Ishikawa (cell line): Measurements from ENCODE around the gene REXO4.

Source experiments
- CEBPB ChIP-seq: IDR thresholded peaks from 2 replicates; pipeline ENCODE4 v1.6.1; 2012
- CREB1 ChIP-seq: IDR thresholded peaks from 2 replicates; pipeline ENCODE4 v1.6.1; 2012; ENCODE audit warnings: low read depth
- EGR1 ChIP-seq: IDR thresholded peaks from 2 replicates; pipeline ENCODE4 v1.6.1; 2012
- EP300 ChIP-seq: IDR thresholded peaks from 2 replicates; pipeline ENCODE4 v1.6.1; 2012; ENCODE audit warnings: borderline replicate concordance
- FOXM1 ChIP-seq: IDR thresholded peaks from 2 replicates; pipeline ENCODE4 v1.6.1; 2012; ENCODE audit warnings: low read depth, borderline replicate concordance
- NFIC ChIP-seq: IDR thresholded peaks from 2 replicates; pipeline ENCODE4 v1.6.1; 2012
- RAD21 ChIP-seq: IDR thresholded peaks from 2 replicates; pipeline ENCODE4 v1.6.1; 2012; ENCODE audit warnings: low read depth
- TAF1 ChIP-seq: IDR thresholded peaks from 2 replicates; pipeline ENCODE4 v1.6.1; 2012; ENCODE audit warnings: low read depth, mild to moderate bottlenecking
- TCF12 ChIP-seq: IDR thresholded peaks from 2 replicates; pipeline ENCODE4 v1.6.1; 2012; ENCODE audit warnings: low read depth
- TEAD4 ChIP-seq: IDR thresholded peaks from 2 replicates; pipeline ENCODE4 v1.6.1; 2012
- YY1 ChIP-seq: IDR thresholded peaks from 2 replicates; pipeline ENCODE4 v1.6.1; 2012; ENCODE audit warnings: low read depth
- ZBTB7A ChIP-seq: IDR thresholded peaks from 2 replicates; pipeline ENCODE4 v1.6.1; 2012; ENCODE audit warnings: low read depth
- TF ChIP-seq, protein P1 (sequence below): IDR thresholded peaks from 2 replicates; pipeline ENCODE4 v1.6.1; 2012
- TF ChIP-seq, protein P2 (sequence below): IDR thresholded peaks from 2 replicates; pipeline ENCODE4 v1.6.1; 2012; ENCODE audit warnings: low read depth, mild to moderate bottlenecking
- TF ChIP-seq, protein P3 (sequence below): IDR thresholded peaks from 2 replicates; pipeline ENCODE4 v1.6.1; 2012

The REXO4 gene, protein sequence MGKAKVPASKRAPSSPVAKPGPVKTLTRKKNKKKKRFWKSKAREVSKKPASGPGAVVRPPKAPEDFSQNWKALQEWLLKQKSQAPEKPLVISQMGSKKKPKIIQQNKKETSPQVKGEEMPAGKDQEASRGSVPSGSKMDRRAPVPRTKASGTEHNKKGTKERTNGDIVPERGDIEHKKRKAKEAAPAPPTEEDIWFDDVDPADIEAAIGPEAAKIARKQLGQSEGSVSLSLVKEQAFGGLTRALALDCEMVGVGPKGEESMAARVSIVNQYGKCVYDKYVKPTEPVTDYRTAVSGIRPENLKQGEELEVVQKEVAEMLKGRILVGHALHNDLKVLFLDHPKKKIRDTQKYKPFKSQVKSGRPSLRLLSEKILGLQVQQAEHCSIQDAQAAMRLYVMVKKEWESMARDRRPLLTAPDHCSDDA

DNA sequence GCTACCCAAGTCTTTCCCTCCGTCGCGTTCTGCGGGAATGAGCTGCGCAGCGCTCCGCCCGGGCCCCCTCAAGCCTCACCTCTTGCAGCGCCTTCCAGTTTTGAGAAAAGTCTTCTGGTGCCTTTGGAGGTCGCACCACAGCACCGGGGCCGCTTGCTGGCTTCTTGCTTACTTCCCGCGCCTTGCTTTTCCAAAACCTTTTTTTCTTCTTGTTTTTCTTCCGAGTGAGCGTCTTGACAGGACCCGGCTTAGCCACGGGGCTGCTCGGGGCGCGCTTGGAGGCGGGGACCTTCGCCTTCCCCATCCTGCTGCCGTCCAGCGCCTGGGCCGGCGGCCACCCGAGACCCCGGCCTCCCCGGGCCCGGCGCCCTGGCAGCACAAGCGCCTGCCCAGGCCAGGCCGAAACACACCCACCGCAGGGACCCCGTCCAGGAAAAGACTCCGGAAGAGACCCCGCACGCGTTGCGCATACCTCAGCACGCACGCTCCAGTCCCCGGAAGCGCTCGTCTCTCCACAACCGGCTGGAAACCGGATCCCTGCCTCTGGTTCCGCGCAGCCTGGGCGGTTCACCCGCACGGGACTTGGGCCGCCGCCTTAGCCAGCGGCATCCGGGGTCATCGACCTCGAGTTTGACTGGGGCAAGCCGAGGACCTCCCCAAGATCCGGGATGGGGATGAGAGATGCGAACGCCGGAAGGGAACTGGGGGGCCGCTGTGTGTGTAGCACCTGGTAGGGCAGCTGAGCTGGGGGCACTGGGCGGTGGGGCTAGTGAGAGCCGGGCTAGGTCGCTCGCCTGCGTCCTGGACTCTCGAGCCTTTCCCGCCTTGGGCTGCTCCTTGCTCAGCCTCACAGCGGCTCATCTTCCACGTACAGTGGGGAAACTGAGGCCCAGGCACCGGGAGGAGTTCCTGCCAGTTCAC is at the start of gene REXO4:
Gene REXO4, minus strand, starts transcription at position 470 of the 921 bp plus-strand sequence. Its CDS starts 166 bp downstream, at position 304.
- peak; percentile 52; the same call in 1 of the 2 replicates for TF ChIP-seq EP300
- TF ChIP-seq CEBPB: no peak
- TF ChIP-seq NFIC: no peak
- TF ChIP-seq YY1: peak; percentile 51; the same call in 1 of the 2 replicates
- TF ChIP-seq, protein P1, sequence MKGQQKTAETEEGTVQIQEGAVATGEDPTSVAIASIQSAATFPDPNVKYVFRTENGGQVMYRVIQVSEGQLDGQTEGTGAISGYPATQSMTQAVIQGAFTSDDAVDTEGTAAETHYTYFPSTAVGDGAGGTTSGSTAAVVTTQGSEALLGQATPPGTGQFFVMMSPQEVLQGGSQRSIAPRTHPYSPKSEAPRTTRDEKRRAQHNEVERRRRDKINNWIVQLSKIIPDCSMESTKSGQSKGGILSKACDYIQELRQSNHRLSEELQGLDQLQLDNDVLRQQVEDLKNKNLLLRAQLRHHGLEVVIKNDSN: peak; percentile 50
- TF ChIP-seq, protein P2, sequence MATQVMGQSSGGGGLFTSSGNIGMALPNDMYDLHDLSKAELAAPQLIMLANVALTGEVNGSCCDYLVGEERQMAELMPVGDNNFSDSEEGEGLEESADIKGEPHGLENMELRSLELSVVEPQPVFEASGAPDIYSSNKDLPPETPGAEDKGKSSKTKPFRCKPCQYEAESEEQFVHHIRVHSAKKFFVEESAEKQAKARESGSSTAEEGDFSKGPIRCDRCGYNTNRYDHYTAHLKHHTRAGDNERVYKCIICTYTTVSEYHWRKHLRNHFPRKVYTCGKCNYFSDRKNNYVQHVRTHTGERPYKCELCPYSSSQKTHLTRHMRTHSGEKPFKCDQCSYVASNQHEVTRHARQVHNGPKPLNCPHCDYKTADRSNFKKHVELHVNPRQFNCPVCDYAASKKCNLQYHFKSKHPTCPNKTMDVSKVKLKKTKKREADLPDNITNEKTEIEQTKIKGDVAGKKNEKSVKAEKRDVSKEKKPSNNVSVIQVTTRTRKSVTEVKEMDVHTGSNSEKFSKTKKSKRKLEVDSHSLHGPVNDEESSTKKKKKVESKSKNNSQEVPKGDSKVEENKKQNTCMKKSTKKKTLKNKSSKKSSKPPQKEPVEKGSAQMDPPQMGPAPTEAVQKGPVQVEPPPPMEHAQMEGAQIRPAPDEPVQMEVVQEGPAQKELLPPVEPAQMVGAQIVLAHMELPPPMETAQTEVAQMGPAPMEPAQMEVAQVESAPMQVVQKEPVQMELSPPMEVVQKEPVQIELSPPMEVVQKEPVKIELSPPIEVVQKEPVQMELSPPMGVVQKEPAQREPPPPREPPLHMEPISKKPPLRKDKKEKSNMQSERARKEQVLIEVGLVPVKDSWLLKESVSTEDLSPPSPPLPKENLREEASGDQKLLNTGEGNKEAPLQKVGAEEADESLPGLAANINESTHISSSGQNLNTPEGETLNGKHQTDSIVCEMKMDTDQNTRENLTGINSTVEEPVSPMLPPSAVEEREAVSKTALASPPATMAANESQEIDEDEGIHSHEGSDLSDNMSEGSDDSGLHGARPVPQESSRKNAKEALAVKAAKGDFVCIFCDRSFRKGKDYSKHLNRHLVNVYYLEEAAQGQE: no peak
- no peak; the same call in 1 of the 2 replicates for TF ChIP-seq FOXM1
- no peak for TF ChIP-seq ZBTB7A
- peak; percentile 95 for TF ChIP-seq TAF1
- no peak for TF ChIP-seq RAD21
- 0 out of 2 replicates have a peak, but pooled peaks have one; percentile 38 for TF ChIP-seq CREB1
- TF ChIP-seq, protein P3, sequence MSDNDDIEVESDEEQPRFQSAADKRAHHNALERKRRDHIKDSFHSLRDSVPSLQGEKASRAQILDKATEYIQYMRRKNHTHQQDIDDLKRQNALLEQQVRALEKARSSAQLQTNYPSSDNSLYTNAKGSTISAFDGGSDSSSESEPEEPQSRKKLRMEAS: peak; percentile 91
- TF ChIP-seq TEAD4: 0 out of 2 replicates have a peak, but pooled peaks have one; percentile 12
- peak; percentile 57; the same call in 1 of the 2 replicates for TF ChIP-seq TCF12
- no peak for TF ChIP-seq EGR1

DNA sequence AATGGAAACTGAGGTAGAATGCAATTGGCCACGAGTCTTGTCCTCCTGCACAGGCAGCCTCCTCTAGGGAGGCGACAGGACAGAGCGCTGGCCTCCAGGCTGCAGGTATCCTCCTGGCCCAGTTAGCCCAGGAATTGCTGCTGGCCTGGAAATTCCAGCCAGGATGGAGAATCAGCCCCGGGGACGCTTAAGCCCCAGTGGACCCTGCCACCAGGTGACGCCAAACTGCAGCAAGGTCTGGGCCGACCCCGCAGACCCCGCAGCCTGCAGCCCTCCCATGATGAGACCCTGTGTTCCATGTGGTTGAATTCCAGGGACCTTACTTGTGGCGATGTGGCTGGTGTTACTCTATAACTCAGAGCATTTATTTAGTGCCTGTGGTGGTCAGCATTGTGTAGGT is 49.3 kb upstream of the REXO4 start:
- TF ChIP-seq TCF12 (no peak), CEBPB (no peak), TEAD4 (no peak), FOXM1 (no peak), EP300 (no peak), RAD21 (no peak), EGR1 (no peak), NFIC (no peak), CREB1 (no peak)
- TF ChIP-seq, protein P3: no peak
- TF ChIP-seq, protein P2: no peak
- TF ChIP-seq, protein P1: no peak

DNA sequence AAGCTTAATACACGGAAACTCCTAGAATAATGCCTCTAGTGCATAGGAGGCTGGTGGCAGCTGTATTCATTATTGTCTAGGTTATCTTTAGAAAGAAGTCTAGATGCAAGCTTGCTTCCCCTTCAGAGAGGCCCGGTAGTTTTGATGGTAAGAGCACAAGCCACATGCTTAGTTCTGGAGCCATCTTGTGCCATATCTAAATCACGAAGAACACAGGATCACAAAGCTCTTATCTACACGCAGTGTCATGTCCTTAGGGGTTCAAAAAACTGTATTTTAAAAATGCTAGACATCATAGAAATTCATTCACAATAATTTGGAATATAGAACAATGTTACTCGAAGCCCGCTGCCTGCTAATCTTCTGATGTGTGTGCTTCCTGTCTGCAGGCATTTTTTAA is 48.2 kb upstream of the REXO4 start:
- TF ChIP-seq EGR1 (no peak), CEBPB (no peak), ZBTB7A (no peak), TCF12 (no peak), TEAD4 (no peak), CREB1 (no peak)
- TF ChIP-seq, protein P1: no peak

DNA sequence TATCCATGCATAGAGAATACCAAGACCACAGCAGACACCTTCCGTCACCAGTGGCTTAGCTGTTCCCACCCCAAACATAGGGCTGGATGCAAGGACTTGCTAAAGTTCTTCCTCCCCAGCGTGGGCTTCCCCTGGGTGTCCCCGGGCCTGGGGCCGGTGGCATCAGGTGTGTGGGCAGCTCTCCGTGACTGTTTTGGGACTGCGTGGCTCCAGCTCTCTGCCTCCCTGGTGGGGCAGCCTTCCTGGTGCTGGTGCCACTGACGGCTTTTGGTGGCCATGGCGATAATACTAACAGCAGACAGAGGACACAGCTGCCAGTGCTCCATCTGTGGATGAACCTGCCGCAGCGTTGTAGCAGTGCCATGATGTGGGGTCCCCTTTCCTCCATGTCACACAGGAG is 46.8 kb upstream of the REXO4 start:
- TF ChIP-seq NFIC: no peak
- no peak for TF ChIP-seq TAF1
- TF ChIP-seq, protein P1: no peak
- no peak for TF ChIP-seq FOXM1
- no peak for TF ChIP-seq RAD21
- TF ChIP-seq YY1: no peak
- TF ChIP-seq, protein P3: no peak
- no peak for TF ChIP-seq TEAD4
- TF ChIP-seq, protein P2: no peak
